ENCODE data around the gene CASKIN1. TPM values are rescaled to one million over a fixed set of nuclear protein-coding genes. Genes with fewer than 3 reads are reported as not detected.

CASKIN1 gene
- total and polyA plus RNA-seq, 2 of the 8 experiments (the other 6 are each of a cell fraction or from before 2014, with no cell fraction given), result 1.2 to 6.4 TPM

DNA sequence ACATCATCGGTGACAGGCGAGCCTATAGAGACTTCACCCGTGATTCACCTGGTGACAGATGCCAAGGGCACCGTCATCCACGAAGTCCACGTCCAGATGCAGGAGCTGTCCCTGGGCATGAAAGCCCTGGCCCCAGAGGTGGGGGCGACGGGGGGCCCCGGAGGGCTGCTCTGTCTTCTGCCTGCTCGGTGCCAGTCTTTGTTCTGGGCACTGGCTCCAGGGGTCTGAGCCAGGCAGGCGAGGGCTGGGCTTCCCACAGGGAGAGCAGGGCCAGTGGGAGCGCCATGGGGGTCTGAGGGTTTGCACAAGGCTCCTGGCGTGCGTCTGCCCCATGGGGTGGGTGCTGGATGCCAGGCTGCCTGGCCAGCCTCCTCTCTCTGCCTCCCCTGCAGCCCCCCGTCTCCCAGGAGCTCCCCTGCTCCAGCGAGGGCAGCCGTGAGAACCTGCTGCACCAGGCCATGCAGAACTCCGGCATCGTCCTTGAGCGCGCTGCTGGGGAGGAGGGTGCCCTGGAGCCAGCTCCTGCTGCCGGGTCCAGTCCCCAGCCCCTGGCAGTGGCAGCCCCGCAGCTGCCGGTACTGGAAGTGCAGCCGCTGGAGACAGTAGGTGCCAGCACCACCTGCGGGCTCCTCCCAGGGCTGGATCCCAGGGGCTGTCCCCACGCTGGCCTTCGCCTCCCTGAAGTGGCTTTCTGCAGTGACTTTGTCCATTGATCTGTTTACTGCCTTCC is 36.8 kb upstream of the CASKIN1 start:
- no peak for DNase-seq (ENCODE audit: low read depth in 1 of 2, low spot score in 2 of 2)
- no peak overlapping the region for H3K14ac ChIP-seq (ENCODE audit: insufficient read length)
- CTCF ChIA-PET (ENCODE audit: partially characterized antibody), result interaction anchor here (1.2 to 1.4 kb wide), 2 partner anchors 14 to 38 kb away, joined by 3 to 5 read pairs; no protein-coding TSS in a partner anchor
- no peak overlapping the region for H4K8ac ChIP-seq (ENCODE audit: extremely low read depth, insufficient read depth, low read length)
- no peak overlapping the region for H3K23ac ChIP-seq (ENCODE audit: insufficient read length)
- POLR2A ChIA-PET (ENCODE audit: partially characterized antibody), result interaction anchor here (0.6 to 3.1 kb wide), 8 partner anchors 8 to 78 kb away, joined by 3 to 14 read pairs (median 4); partner anchors contain the start of genes E4F1, ECI1 and TRAF7
- H3K4me3 ChIP-seq (ENCODE audit: extremely low read depth in 1 of 4, insufficient read depth in 2 of 4, low read depth in 3 of 4, low read length in 4 of 4), result no peak overlapping the region
- no peaks in the 10 kb centered on the region for H3K79me1 ChIP-seq (ENCODE audit: low read depth, low read length)
- H3K36me3 ChIP-seq (ENCODE audit: control insufficient read depth in 2 of 4, insufficient read depth in 4 of 4, low read length in 3 of 4), result peaks cover 3 to 55% (median 6%) of the 10 kb centered on the region in 4 experiments; a peak in 5 of 8 replicates
- no peaks in the 10 kb centered on the region; a peak in 1 of 4 replicates for H3K79me2 ChIP-seq (ENCODE audit: control insufficient read depth in 1 of 2, insufficient read depth in 2 of 2, low read length in 2 of 2)
- no peak for FAIRE-seq
- no peak overlapping the region for H2BK120ac ChIP-seq (replicated peaks; ENCODE audit: low read depth, low read length)
- no peak overlapping the region for H2BK15ac ChIP-seq (ENCODE audit: low read length)
- H3K9ac ChIP-seq (replicated peaks in 1 of 4; ENCODE audit: extremely low read depth in 1 of 4, low read depth in 3 of 4, low read length in 3 of 4), result no peak overlapping the region
- no peak overlapping the region for H3K18ac ChIP-seq (ENCODE audit: extremely low read depth, low read length)
- no peak overlapping the region for H3K56ac ChIP-seq (replicated peaks; ENCODE audit: insufficient read length, low read depth, low read length)
- H3K4ac ChIP-seq (replicated peaks; ENCODE audit: insufficient read length, low read depth, low read length), result no peak overlapping the region
- H3K4me1 ChIP-seq (replicated peaks in 1 of 4; ENCODE audit: control insufficient read depth in 3 of 4, insufficient read depth in 4 of 4, low read length in 3 of 4), result peaks cover 0 to 14% (median 8%) of the 10 kb centered on the region in 4 experiments; a peak in 5 of 7 replicates
- no peak overlapping the region for H4K5ac ChIP-seq (ENCODE audit: insufficient read length, low read depth, low read length)
- no peak overlapping the region for H2BK20ac ChIP-seq (ENCODE audit: low read length)
- H2BK5ac ChIP-seq (ENCODE audit: low read depth, low read length), result no peak overlapping the region
- no peaks in the 10 kb centered on the region for H3K9me3 ChIP-seq (ENCODE audit: insufficient read depth in 2 of 2, low read depth in 1 of 2, low read length in 1 of 2)
- H4K20me1 ChIP-seq (replicated peaks in 1 of 2; ENCODE audit: control insufficient read depth in 1 of 2, insufficient read depth in 2 of 2, low read length in 2 of 2), result peaks cover 3 to 16% of the 10 kb centered on the region in 2 experiments
- H4K91ac ChIP-seq (replicated peaks; ENCODE audit: insufficient read length, low read length), result no peak overlapping the region
- H3K23me2 ChIP-seq (ENCODE audit: low read depth, low read length), result peaks cover 14% of the 10 kb centered on the region; the same call in 1 of the 2 replicates
- H2AK5ac ChIP-seq (ENCODE audit: low read depth, low read length), result no peak overlapping the region
- peaks cover 4 to 19% (median 15%) of the 10 kb centered on the region in 4 experiments; a peak in 6 of 7 replicates for H3K27me3 ChIP-seq (replicated peaks in 1 of 4; ENCODE audit: control insufficient read depth in 3 of 4, extremely low read depth in 1 of 4, insufficient read depth in 3 of 4, low read length in 3 of 4)
- no peak overlapping the region for H2AFZ ChIP-seq (ENCODE audit: low read length)
- no peak overlapping the region for H3K4me2 ChIP-seq (ENCODE audit: insufficient read depth in 1 of 2, low read depth in 2 of 2, low read length in 2 of 2)
- H3K27ac ChIP-seq (ENCODE audit: low read depth, low read length), result no peak overlapping the region
- H2BK12ac ChIP-seq (ENCODE audit: low read depth, low read length), result no peak overlapping the region
- 93% methylated on average over 24 of the region's 28 CpGs; no CpG with 5 or more reads in 1 of the 2 experiments for WGBS, 2 experiments (ENCODE audit: extremely low coverage in 1 of 2, insufficient coverage in 1 of 2, insufficient read length in 1 of 2, insufficient replicate concordance in 2 of 2, low coverage in 1 of 2, low lambda C conversion rate in 2 of 2, missing lambda C conversion rate in 1 of 2)
- TF ChIP-seq SP1 (IDR thresholded peaks at IDR 0.05; ENCODE audit: low read depth, low read length) (no peak), EZH2 (IDR thresholded peaks at IDR 0.05; ENCODE audit: low read depth, low read length, severe bottlenecking) (no peak), RNF2 (IDR thresholded peaks at IDR 0.05; ENCODE audit: borderline replicate concordance, low read depth, low read length, missing control alignments, poor library complexity, severe bottlenecking) (no peak), RBBP5 (IDR thresholded peaks at IDR 0.05; ENCODE audit: borderline replicate concordance, low read depth, low read length) (no peak), SIN3A (conservative IDR thresholded peaks at IDR 0.05 in 1 of 2, IDR thresholded peaks at IDR 0.05 in 1 of 2; ENCODE audit: low read depth in 1 of 2, low read length in 2 of 2) (no peak), JUND (IDR thresholded peaks at IDR 0.05; ENCODE audit: low read length) (no peak), POLR2A (IDR thresholded peaks at IDR 0.05; ENCODE audit: control extremely low read depth in 1 of 2, low read depth in 2 of 2, low read length in 2 of 2) (no peak), PHF8 (conservative IDR thresholded peaks at IDR 0.05; ENCODE audit: low read depth, low read length) (no peak), MAX (IDR thresholded peaks at IDR 0.05) (no peak), CHD2 (IDR thresholded peaks at IDR 0.05; ENCODE audit: low read length) (no peak), E2F6 (IDR thresholded peaks at IDR 0.05) (no peak)

Data from H1 (cell line).